ENCODE measurements around the gene RASA4B. TPM values are rescaled to one million over a fixed set of nuclear protein-coding genes. Genes with fewer than 3 reads are reported as not detected.

RASA4B gene
- polyA plus RNA-seq, 2 donors = 4.6 to 4.9 TPM

Other genes starting within 250 kb of the RASA4B start
- gene SH2B2, start 230.9 kb downstream of the RASA4B start, polyA plus RNA-seq = 1 to 10 TPM; 1.0 to 1.4 TPM
- gene SPDYE6, start 161.3 kb downstream of the RASA4B start, polyA plus RNA-seq = under 1 TPM in 1 of 2 donors, not detected in 1; 0.22 TPM
- 10 to 100 TPM; 15.9 to 21.1 TPM for gene PRKRIP1, start 121.4 kb downstream of the RASA4B start, polyA plus RNA-seq
- gene ORAI2, start 84.2 kb downstream of the RASA4B start, polyA plus RNA-seq = 1 to 10 TPM in 1 of 2 donors, under 1 TPM in 1; 0.71 to 1.4 TPM
- 1 to 10 TPM; 7.6 TPM for gene ALKBH4, start 52.9 kb downstream of the RASA4B start, polyA plus RNA-seq
- 1 to 10 TPM; 6.3 to 9.5 TPM for gene LRWD1, start 52.8 kb downstream of the RASA4B start, polyA plus RNA-seq
- gene POLR2J, start 38.9 kb downstream of the RASA4B start, polyA plus RNA-seq = 10 to 100 TPM; 68.9 to 89.4 TPM
- gene UPK3BL2, start 25.9 kb upstream of the RASA4B start, polyA plus RNA-seq = 10 to 100 TPM; 13.1 to 92.4 TPM
- gene SPDYE2, start 33.4 kb upstream of the RASA4B start, polyA plus RNA-seq = under 1 TPM in 1 of 2 donors, not detected in 1; 0.05 TPM
- gene POLR2J3, start 54.8 kb upstream of the RASA4B start, polyA plus RNA-seq = 10 to 100 TPM; 39.1 to 71.0 TPM
- 10 to 100 TPM; 13.0 to 14.3 TPM for gene RASA4, start 99.0 kb upstream of the RASA4B start, polyA plus RNA-seq
- 100 to 1,000 TPM in 1 of 2 donors, 10 to 100 TPM in 1; 91.5 to 366 TPM for gene UPK3BL1, start 125.0 kb upstream of the RASA4B start, polyA plus RNA-seq
- not detected for gene SPDYE2B, start 132.5 kb upstream of the RASA4B start, polyA plus RNA-seq
- gene POLR2J2, start 153.9 kb upstream of the RASA4B start, polyA plus RNA-seq = 1 to 10 TPM; 2.1 to 4.5 TPM
- gene FAM185A, start 231.2 kb upstream of the RASA4B start, polyA plus RNA-seq = 1 to 10 TPM; 3.5 to 4.9 TPM

Data from esophagus (tissue), 2 donors.